Right atrium auricular region (tissue), 2 donors: ENCODE results near the gene SPATA31C1. TPM values are rescaled to one million over a fixed set of nuclear protein-coding genes. Genes with fewer than 3 reads are reported as not detected.
"Not testable (repeated sequence)": the region's sequence is repeated elsewhere in the genome, so short reads cannot be mapped to it uniquely, and the experiment has no call there.

Experiments
- DNase-seq: peaks from one replicate; pipeline ENCODE4 v3.0.0-alpha.2; 2019; ENCODE audit warnings: low spot score
- H3K27ac ChIP-seq, 2 donors: fragments of 200-600 bp; sonication (generic); 1 replicate in 1 of 2; 2 replicates in 1 of 2; pipeline ENCODE4 v1.5.1; 2016 to 2019
- H3K27me3 ChIP-seq, 2 donors: fragments of 200-600 bp; sonication (generic); one replicate each; pipeline versions ENCODE4 v1.5.1 to v1.6.0; 2017 to 2019
- H3K36me3 ChIP-seq: fragments of 200-600 bp; sonication (generic); one replicate; pipeline ENCODE4 v1.5.1; 2016
- H3K4me1 ChIP-seq, 2 donors: fragments of 200-600 bp; sonication (generic); one replicate each; pipeline versions ENCODE4 v1.5.1 to v1.6.0; 2017 to 2019
- H3K4me3 ChIP-seq, 2 donors: fragments of 200-600 bp; sonication (generic); 1 replicate in 1 of 2; 2 replicates in 1 of 2; pipeline ENCODE4 v1.5.1; 2017 to 2019; ENCODE audit warnings: mild to moderate bottlenecking in 1 of 2, moderate library complexity in 1 of 2
- H3K9me3 ChIP-seq, 2 donors: fragments of 200-600 bp; sonication (generic); one replicate each; pipeline ENCODE4 v1.5.1; 2019
- total RNA-seq, 2 donors: library from RNA; depleted of rRNA; stranded (reverse); fragments of >200 nt; gene quantifications; one replicate each; pipeline ENCODE4 v1.1.0, GENCODE V29; 2016
- TF ChIP-seq, protein P1 (sequence below), 2 donors: fragments of 200-600 bp; sonication (generic); IDR thresholded peaks; one replicate each; pipeline ENCODE4 v1.5.1; 2019; ENCODE audit warnings: antibody characterized with exemption in 2 of 2

The SPATA31C1 gene
- total RNA-seq, 2 donors from 2014 or later, result not detected

DNA sequence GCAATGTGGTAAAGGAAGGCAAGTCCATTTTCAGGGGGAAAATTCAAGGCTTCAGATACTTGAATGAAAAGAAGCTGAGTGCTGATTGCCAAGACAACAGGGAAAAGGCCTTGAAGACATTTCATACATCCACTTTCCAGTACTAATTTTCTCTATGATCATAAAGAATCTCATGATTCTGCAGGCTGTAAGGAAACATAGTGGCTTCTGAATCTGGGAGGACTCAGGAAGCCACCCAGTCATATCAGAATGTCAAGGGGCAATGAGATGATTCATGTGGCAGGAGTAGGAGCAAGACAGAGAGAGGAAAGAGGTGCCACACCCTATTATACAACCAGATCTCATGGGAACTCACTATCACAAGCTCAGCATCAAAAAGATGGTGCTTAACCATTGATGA, 11.4 kb downstream of the SPATA31C1 start:
- not testable (repeated sequence) for H3K9me3 ChIP-seq, H3K4me3 ChIP-seq, H3K27me3 ChIP-seq, H3K36me3 ChIP-seq, DNase-seq, H3K4me1 ChIP-seq, H3K27ac ChIP-seq

DNA sequence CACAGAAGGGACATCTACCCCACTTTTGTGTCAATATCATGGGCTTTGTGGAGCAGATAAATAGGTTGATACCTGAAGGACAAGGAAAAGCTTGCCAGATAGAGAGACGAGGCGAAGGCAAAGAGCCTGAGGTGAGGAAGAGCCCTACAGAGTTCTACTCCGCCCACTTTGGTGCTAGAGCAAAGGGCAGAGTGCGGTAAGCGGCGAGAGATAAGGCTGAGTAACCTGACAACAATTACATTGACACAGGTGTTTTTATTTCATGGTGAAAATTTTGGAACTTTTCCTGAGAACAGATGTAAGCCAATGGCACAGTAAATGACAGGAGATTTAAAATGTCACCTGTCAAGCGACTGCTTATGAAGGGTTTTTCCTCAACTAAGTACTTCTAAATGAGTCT, 16.7 kb downstream of the SPATA31C1 start:
- H3K27ac ChIP-seq, H3K4me3 ChIP-seq, H3K36me3 ChIP-seq: not testable (repeated sequence)

DNA sequence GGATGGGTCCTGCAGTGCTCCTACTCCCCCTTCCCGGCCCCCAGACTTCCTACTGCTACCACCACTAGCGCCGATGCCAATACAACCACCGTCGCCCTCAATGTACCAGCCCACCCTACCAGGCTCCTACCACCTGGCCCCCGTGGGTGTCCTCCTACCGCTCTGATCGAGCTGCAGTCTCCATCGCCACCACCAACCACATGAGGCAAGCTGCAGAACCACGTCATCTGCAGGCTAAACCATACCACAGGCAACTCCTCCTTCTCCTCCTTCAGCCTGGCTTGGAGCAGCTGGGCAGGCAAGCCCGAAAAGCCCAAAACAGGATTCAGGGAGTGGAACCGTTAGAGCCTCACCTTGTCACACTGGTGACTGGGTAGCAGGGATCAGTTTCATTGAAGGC, 19.6 kb downstream of the SPATA31C1 start:
- H3K27ac ChIP-seq, DNase-seq, H3K4me1 ChIP-seq, H3K36me3 ChIP-seq, H3K4me3 ChIP-seq, H3K27me3 ChIP-seq, H3K9me3 ChIP-seq: not testable (repeated sequence)

More for the DNA sequence above, 16.7 kb downstream of the SPATA31C1 start:
- not testable (repeated sequence) for H3K27me3 ChIP-seq, DNase-seq, H3K4me1 ChIP-seq, H3K9me3 ChIP-seq

DNA sequence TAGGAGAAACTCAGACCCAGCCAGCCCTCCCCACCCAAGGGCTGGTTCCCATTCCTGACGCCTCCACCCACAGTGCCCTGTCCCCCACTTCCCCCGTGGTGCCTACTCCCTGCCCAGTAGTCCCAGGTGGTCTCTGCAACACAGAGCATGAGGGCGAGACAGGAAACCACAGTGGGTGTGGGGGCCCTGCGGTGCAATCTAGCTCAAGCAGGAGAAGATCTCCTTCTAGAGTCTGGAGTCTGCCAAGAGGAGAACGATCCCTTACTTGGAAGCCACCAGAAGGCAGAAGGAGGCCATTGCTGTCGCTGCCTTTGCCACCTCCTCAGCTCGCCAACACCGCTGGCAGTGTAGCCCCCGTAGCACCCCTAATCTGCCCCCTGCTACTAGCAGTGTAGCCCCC, 20.2 kb downstream of the SPATA31C1 start:
- H3K4me1 ChIP-seq, DNase-seq, H3K27me3 ChIP-seq, H3K27ac ChIP-seq, H3K9me3 ChIP-seq, H3K4me3 ChIP-seq, H3K36me3 ChIP-seq: not testable (repeated sequence)

DNA sequence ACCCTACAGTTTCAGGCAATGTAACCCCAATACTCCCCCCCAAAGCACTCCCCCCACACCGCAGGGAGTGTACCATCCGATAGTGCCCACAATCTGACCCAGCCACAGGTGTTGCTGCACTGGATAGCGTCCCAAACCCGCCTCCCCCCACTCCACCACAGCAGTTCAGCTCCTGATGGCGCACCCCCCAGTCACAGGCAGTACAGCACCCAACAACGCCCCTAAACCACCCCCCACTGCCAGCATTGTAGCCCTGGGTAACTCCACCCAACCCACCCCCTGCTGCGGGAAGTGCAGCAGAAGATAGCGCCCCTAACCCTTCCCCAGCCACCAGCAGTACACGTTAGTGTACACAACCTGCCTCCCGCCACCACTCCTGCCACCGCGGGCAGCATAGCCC, 20.6 kb downstream of the SPATA31C1 start:
- H3K36me3 ChIP-seq, H3K27me3 ChIP-seq, H3K9me3 ChIP-seq, DNase-seq, H3K4me3 ChIP-seq, H3K4me1 ChIP-seq, H3K27ac ChIP-seq: not testable (repeated sequence)

DNA sequence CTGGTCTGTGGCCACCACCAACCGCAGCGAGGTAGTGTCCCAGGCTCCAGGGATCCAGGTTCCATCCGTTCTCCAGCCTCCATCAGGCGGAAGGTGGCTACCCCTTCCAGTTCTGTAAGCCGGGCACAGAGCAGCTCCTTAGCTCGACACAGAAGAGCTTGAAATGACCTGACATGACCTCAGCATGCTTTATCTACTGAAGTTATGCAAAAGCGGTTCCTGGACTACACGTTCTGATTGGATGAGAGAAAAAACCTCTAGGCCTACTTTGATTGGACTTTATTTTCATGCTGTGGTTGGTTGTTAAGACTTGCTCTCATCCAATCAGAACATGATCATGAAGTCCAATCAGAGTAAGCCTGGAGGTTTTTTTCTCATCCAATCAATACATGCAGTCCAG, 21.3 kb downstream of the SPATA31C1 start:
- H3K36me3 ChIP-seq, H3K9me3 ChIP-seq, DNase-seq, H3K4me1 ChIP-seq, H3K27me3 ChIP-seq, H3K27ac ChIP-seq, H3K4me3 ChIP-seq: not testable (repeated sequence)

DNA sequence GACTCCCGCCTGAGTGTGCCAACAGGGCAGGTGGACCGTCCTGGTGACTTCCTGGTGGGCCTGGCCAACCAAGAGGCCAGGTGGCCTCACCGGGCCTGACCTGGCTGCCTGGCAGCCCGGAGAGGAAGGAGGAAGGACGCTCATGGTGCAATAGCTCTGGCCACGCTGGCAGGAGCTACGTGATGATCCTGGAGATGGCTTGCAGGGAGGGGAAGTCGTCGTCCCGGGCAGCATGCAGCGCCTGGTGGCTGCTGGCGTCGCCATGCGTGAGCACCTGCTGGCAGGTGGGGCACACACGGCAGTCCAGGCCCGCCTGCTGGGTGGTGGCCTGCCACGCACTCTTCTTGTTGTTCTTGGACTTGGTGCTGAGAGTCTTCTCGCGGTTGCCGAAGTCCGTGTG, 26.3 kb downstream of the SPATA31C1 start:
- H3K4me1 ChIP-seq, result no peaks in the 10 kb centered on the region
- H3K36me3 ChIP-seq, result no peaks in the 10 kb centered on the region
- no peaks in the 10 kb centered on the region for H3K27me3 ChIP-seq
- no peak for DNase-seq
- H3K9me3 ChIP-seq, result no peaks in the 10 kb centered on the region
- no peak overlapping the region for H3K4me3 ChIP-seq
- H3K27ac ChIP-seq, result no peak overlapping the region
- TF ChIP-seq, protein P1, sequence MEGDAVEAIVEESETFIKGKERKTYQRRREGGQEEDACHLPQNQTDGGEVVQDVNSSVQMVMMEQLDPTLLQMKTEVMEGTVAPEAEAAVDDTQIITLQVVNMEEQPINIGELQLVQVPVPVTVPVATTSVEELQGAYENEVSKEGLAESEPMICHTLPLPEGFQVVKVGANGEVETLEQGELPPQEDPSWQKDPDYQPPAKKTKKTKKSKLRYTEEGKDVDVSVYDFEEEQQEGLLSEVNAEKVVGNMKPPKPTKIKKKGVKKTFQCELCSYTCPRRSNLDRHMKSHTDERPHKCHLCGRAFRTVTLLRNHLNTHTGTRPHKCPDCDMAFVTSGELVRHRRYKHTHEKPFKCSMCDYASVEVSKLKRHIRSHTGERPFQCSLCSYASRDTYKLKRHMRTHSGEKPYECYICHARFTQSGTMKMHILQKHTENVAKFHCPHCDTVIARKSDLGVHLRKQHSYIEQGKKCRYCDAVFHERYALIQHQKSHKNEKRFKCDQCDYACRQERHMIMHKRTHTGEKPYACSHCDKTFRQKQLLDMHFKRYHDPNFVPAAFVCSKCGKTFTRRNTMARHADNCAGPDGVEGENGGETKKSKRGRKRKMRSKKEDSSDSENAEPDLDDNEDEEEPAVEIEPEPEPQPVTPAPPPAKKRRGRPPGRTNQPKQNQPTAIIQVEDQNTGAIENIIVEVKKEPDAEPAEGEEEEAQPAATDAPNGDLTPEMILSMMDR (IDR thresholded peaks at IDR 0.05), result no peak

DNA sequence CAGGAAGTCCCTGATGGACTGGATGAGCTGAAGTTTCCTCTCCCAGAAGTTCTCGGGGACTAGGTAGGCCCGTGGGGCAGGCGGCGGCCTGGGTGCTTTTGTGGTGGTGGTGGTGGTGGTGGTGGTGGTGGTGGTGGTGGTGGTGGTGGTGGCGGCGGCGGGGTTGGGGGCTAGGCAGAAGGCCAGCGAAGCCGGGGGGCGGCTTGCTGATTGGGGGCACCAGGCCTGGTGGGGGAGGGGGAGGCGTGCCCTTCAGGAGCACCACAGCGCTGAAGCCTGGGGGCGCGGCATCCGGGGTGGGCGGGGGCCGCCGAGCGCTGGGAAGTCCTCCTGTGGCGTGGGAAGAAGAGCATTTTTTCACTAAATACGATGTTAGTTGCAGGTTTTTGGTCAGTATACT, 26.9 kb downstream of the SPATA31C1 start:
- no peak for DNase-seq
- TF ChIP-seq, protein P1 (IDR thresholded peaks at IDR 0.05), result no peak
- H3K4me3 ChIP-seq, result no peak overlapping the region

DNA sequence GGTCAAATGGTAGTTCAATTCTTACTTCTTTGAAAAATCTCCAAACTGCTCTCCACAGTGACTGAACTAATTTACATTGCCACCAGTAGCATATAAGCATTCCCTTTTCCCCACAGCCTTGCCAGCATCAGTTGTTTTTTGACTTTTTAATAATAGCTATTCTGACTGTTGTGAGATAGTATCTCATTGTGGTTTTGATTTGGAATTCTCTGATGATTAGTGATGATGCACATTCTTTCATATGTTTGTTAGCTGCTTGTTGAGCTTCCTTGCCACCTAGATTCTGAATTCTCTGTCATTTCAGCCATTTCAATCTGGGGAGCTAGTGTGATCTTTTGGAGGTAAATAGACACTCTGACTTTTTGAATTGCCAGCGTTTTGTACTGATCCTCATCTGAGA, 32.5 kb downstream of the SPATA31C1 start:
- Histone ChIP-seq H3K27me3 (no peaks in the 10 kb centered on the region), H3K36me3 (no peaks in the 10 kb centered on the region), H3K4me3 (no peak overlapping the region), H3K27ac (no peak overlapping the region), H3K9me3 (peaks cover 0 to 10% of the 10 kb centered on the region in 2 donors), H3K4me1 (no peaks in the 10 kb centered on the region)
- no peak for DNase-seq
- TF ChIP-seq, protein P1 (IDR thresholded peaks at IDR 0.05), result no peak

More for the DNA sequence above, 26.9 kb downstream of the SPATA31C1 start:
- Histone ChIP-seq H3K36me3 (no peaks in the 10 kb centered on the region), H3K4me1 (no peaks in the 10 kb centered on the region), H3K9me3 (peaks cover 0 to under 1% of the 10 kb centered on the region in 2 donors), H3K27me3 (no peaks in the 10 kb centered on the region), H3K27ac (no peak overlapping the region)
